Peyer's patch (tissue), 4 donors: Measurements from ENCODE around the gene TRIML2.

Source experiments
- CTCF ChIP-seq, 6 experiments: fragments of 450-650 bp in 4 of 6; fragments of 200-600 bp in 2 of 6; sonication (generic) in 1 of 6; IDR thresholded peaks; one replicate each; pipeline ENCODE4 v1.5.1; 2017 to 2019; ENCODE audit warnings: antibody characterized with exemption in 6 of 6, mild to moderate bottlenecking in 3 of 6, moderate library complexity in 1 of 6
- POLR2A ChIP-seq, 2 donors: fragments of 450-650 bp; IDR thresholded peaks; one replicate each; pipeline ENCODE4 v1.5.1; 2017; ENCODE audit warnings: antibody characterized with exemption in 2 of 2, mild to moderate bottlenecking in 2 of 2, moderate library complexity in 2 of 2

DNA sequence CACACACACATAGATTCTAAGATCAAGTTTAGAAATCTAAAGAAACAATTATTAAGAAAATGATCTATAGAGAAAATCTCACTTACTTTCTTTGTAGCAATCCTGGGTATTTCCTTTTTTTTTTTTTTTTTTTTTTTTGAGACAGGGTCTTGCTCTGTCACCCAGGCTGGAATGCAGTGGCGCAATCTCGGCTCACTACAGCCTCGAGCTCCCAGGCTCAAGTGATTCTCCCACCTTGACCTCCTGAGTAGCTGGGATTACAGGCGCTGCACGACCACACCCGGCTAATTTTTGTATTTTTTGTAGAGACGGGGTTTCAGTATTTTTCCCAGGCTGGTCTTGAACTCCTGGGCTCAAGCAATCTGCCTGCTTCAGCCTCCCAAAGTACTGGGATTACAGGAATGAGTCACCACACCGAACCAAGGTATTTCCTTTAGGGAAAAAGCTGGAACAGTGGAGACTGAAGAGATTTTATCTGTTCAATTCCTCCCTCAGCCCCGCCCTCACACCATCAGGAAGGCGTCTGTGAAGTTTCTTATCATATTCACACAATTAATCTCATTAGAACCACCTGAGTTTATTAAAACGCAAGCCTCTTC is at the start of gene TRIML2:
- TF ChIP-seq CTCF (IDR thresholded peaks at IDR 0.05) (no peak), POLR2A (IDR thresholded peaks at IDR 0.05) (no peak)
